ENCODE measurements around the gene RET. TPM values are rescaled to one million over a fixed set of nuclear protein-coding genes. Genes with fewer than 3 reads are reported as not detected.

The RET gene
- total RNA-seq, 2 donors from 2014 or later = 1.9 to 3.3 TPM

DNA sequence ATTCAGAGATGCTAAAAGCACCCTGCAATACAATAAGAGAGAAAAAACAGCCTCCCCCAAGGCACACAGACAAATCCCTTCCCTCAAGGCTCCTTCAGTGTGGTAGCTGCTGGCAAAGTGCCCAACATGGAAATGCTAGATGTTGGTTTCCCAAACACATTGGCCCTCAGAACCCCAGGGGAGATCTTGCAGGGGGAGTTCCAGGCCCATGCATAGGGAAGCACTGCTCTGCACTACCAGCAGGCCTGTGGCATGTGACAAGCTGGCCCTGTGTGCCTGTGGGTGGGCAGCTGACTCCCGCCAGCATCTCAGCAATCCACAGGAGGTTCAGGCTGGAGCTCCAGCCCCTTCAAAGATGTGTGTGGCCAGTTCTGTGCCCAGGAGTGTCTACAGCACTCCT, 44.6 kb downstream of the RET start:
- no peak for DNase-seq
- TF ChIP-seq, protein P1, sequence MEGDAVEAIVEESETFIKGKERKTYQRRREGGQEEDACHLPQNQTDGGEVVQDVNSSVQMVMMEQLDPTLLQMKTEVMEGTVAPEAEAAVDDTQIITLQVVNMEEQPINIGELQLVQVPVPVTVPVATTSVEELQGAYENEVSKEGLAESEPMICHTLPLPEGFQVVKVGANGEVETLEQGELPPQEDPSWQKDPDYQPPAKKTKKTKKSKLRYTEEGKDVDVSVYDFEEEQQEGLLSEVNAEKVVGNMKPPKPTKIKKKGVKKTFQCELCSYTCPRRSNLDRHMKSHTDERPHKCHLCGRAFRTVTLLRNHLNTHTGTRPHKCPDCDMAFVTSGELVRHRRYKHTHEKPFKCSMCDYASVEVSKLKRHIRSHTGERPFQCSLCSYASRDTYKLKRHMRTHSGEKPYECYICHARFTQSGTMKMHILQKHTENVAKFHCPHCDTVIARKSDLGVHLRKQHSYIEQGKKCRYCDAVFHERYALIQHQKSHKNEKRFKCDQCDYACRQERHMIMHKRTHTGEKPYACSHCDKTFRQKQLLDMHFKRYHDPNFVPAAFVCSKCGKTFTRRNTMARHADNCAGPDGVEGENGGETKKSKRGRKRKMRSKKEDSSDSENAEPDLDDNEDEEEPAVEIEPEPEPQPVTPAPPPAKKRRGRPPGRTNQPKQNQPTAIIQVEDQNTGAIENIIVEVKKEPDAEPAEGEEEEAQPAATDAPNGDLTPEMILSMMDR (IDR thresholded peaks at IDR 0.05) = no peak
- no peak overlapping the region for H3K4me3 ChIP-seq
- no peaks in the 10 kb centered on the region for H3K36me3 ChIP-seq
- H3K27ac ChIP-seq = no peak overlapping the region
- H3K9ac ChIP-seq (ENCODE audit: low read depth in 2 of 2, low read length in 2 of 2) = no peak overlapping the region
- H3K27me3 ChIP-seq = no peaks in the 10 kb centered on the region
- intact Hi-C loops (cut with DNase I) = no loop called here
- H3K9me3 ChIP-seq = no peaks in the 10 kb centered on the region
- H3K4me1 ChIP-seq = no peaks in the 10 kb centered on the region

- Histone ChIP-seq H3K36me3 (no peaks in the 10 kb centered on the region), H3K9ac (ENCODE audit: low read depth in 2 of 2, low read length in 2 of 2) (no peak overlapping the region), H3K9me3 (no peaks in the 10 kb centered on the region), H3K4me3 (no peak overlapping the region), H3K27me3 (no peaks in the 10 kb centered on the region), H3K27ac (no peak overlapping the region), H3K4me1 (no peaks in the 10 kb centered on the region)
- TF ChIP-seq, protein P1 (IDR thresholded peaks at IDR 0.05) = no peak
- no peak for DNase-seq
- intact Hi-C loops (cut with DNase I) = no loop called here
These were observed 45.2 kb downstream of the RET start for GRCh38 chr10:43122096-43122495.

DNA sequence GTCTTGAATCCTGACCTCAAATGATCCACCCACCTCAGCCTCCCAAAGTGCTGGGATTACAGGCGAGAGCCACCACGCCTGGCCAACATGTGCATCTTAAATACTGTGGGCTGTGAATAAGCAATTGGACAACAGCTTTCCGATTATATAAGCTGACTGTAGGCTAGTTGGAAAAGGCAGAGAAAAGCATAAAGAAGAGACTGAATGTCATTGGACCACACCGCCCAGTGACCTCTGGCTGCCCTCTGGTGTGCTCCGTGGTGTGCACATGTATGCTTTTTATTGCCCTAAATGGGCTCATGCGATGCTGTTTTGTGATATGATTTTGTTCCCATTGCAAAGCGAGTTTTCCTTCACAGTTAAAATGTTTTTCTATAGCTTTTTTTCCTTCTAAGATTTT, 46.0 kb downstream of the RET start:
- H3K9ac ChIP-seq (ENCODE audit: low read depth in 2 of 2, low read length in 2 of 2) = no peak overlapping the region
- H3K9me3 ChIP-seq = no peaks in the 10 kb centered on the region
- H3K27ac ChIP-seq = no peak overlapping the region
- TF ChIP-seq, protein P1 (IDR thresholded peaks at IDR 0.05) = no peak
- H3K36me3 ChIP-seq = no peaks in the 10 kb centered on the region
- intact Hi-C loops (cut with DNase I) = no loop called here
- DNase-seq = no peak
- H3K27me3 ChIP-seq = no peaks in the 10 kb centered on the region
- no peaks in the 10 kb centered on the region for H3K4me1 ChIP-seq
- H3K4me3 ChIP-seq = no peak overlapping the region

DNA sequence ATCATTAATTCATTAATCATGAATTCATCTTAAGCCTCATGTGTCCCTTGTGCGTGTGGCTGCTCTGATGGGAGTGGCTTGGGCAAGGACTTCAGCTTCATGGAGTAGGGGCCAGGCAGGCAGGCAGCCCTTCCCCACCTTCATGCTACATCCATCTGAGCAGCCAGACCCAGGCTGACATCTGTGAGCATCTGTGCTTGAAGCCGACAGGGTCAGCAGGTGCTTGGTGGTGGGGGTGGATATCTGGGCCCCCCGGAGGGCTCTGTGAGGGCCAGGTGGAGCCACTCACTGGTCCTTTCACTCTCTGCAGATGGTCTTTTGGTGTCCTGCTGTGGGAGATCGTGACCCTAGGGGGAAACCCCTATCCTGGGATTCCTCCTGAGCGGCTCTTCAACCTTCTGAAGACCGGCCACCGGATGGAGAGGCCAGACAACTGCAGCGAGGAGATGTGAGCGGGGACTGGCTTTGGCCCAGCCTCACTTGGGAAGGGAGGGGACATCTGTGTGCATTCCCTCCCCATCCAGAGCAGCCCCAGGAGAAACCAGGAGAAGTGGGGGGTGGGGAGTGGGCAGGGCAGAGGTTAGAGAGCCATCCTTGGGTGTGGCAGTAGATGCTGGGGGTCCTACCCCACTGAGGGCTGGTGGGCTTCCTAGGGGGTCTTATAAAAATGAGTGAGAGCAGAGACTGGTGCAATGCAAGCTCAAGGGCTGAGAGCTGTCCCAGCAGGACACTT, 46.7 kb downstream of the RET start:
- DNase-seq = no peak
- intact Hi-C loops (cut with DNase I) = no loop called here
- Histone ChIP-seq H3K27ac (no peak overlapping the region), H3K27me3 (no peaks in the 10 kb centered on the region), H3K9me3 (no peaks in the 10 kb centered on the region), H3K4me3 (no peak overlapping the region), H3K36me3 (no peaks in the 10 kb centered on the region), H3K9ac (ENCODE audit: low read depth in 2 of 2, low read length in 2 of 2) (no peak overlapping the region), H3K4me1 (no peaks in the 10 kb centered on the region)
- TF ChIP-seq, protein P1 (IDR thresholded peaks at IDR 0.05) = no peak

GRCh38 chr10:43124094-43124521, 47.2 kb downstream of the RET start:
- no peak overlapping the region for H3K9ac ChIP-seq (ENCODE audit: low read depth in 2 of 2, low read length in 2 of 2)
- H3K27me3 ChIP-seq = no peaks in the 10 kb centered on the region
- no peak overlapping the region for H3K27ac ChIP-seq
- intact Hi-C loops (cut with DNase I) = no loop called here
- H3K9me3 ChIP-seq = no peaks in the 10 kb centered on the region
- no peak for DNase-seq
- TF ChIP-seq, protein P1 (IDR thresholded peaks at IDR 0.05) = no peak
- H3K4me1 ChIP-seq = no peaks in the 10 kb centered on the region
- no peaks in the 10 kb centered on the region for H3K36me3 ChIP-seq
- no peak overlapping the region for H3K4me3 ChIP-seq
